ENCODE data around the gene TNFRSF17.
"Not testable (repeated sequence)": the region's sequence is repeated elsewhere in the genome, so short reads cannot be mapped to it uniquely, and the experiment has no call there.

The TNFRSF17 gene

DNA sequence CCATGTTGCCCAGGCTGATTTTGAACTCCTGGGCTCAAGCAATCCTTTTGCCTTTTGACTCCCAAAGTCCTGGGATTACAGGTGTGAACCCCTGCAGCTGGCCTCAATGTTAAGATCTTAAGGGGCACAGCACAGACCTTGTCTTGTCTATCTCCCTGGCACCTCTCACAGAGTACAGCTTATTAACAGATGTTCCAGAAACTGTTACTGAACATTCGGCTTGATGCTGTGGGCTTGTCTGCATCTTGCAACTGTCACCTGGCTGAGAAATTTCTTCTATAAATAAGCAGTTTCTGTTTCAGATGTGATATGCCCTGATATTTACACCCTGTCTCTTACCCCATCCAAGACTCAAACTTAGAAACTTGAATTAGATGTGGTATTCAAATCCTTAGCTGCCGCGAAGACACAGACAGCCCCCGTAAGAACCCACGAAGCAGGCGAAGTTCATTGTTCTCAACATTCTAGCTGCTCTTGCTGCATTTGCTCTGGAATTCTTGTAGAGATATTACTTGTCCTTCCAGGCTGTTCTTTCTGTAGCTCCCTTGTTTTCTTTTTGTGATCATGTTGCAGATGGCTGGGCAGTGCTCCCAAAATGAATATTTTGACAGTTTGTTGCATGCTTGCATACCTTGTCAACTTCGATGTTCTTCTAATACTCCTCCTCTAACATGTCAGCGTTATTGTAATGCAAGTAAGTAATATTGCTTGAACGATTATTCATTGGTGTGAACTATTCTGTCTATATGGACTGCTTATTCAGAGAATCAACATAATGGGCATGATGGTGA is at the start of gene TNFRSF17:
TNFRSF17 (plus strand) TSS at position 450 of the 791 bp plus-strand sequence; CDS start at position 565, 115 bp downstream.
- in situ Hi-C loops (cut with MboI; ENCODE audit: low sequenced_read_pairs): no loop called here

- in situ Hi-C loops (cut with MboI; ENCODE audit: low sequenced_read_pairs): no loop called here
These were observed 49.1 kb upstream of the TNFRSF17 start, which contains the start of gene GSPT1 for GRCh38 chr16:11915644-11916523. GSPT1 (minus strand) TSS chr16:11915956; CDS start chr16:11915720, 236 bp downstream.

DNA sequence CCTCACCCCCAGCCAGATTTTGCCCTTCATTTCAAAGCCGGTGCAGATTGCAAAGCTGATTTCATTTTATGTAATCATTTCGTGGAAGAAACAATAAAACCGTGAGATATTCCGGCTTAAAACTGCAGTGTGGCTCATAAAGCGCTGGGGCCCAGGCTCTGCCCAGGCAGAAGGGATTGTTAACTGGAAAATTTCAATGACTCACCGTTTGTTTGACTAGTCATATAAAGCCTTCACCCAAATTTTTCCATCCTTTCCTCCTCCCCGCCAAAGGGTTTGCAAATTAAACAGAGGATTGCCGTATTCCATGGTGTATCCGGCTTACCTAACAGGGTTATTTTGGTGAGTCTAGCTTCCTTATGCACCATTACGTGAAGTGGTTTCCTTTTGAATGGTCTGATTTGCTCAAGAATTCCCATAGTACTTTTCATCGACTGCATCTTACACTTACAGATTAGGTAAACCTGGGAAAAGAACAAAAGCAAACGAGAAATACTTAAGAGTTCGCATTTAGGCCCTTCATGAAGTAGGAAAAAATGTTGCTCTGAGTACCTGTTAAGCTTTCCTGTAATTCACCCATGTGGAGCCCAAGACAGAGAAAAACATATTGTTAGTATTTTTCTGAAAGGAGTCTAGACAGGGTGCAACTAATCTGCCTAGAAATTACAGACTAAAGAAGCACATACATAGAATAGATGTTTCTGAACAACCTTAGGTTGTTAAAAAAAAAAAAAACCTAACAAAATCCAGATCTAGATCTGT is 48.3 kb upstream of the TNFRSF17 start:
- in situ Hi-C loops (cut with MboI; ENCODE audit: low sequenced_read_pairs): no loop called here

DNA sequence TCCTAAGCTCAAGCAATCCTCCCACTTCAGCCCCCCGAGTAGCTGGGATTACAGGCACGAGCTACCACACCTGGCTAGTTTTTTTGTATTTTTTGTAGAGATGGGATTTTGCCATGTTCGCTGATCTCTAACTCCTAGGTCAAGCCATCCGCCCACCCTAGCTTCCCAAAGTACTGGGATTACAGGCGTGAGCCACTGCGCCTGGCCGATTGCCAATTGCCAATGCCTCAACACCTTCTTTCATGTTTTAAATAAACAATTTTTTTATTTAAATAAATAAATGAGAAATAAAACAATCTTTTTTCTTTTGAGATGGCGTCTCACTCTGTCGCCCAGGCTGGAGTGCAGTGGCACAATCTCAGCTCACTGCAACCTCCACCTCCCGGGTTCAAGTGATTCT is 41.0 kb upstream of the TNFRSF17 start:
- in situ Hi-C loops (cut with MboI; ENCODE audit: low sequenced_read_pairs): not testable (repeated sequence)

GRCh38 chr16:11927350-11927749 is 37.7 kb upstream of the TNFRSF17 start:
- in situ Hi-C loops (cut with MboI; ENCODE audit: low sequenced_read_pairs): not testable (repeated sequence)

DNA sequence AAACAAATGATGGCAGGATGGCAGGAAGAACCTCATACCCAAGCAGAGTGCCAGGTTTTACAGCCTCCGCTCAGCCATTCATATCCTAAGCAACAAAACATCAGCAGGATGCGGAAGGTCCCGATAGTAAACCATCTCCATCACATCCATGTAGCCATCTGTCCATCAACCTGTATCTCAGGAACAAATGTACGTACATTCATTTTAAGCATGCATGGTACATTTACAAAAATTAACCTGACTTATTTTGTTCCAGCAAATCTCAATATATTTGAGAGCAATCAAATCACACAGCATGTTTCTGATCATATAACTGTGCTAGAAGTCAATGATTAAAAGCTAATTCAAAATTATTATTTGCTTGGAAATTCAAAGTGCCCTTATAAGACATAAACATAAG is 23.1 kb upstream of the TNFRSF17 start, which contains the start of gene NPIPB2:
NPIPB2 (minus strand) TSS at position 101 of the 400 bp plus-strand sequence; CDS start at position 101, 0 bp downstream.
- in situ Hi-C loops (cut with MboI; ENCODE audit: low sequenced_read_pairs): not testable (repeated sequence)

- in situ Hi-C loops (cut with MboI; ENCODE audit: low sequenced_read_pairs): no loop called here
These were observed 18.6 kb upstream of the TNFRSF17 start for GRCh38 chr16:11946433-11946832.

GRCh38 chr16:11948819-11949218 is 16.2 kb upstream of the TNFRSF17 start:
- in situ Hi-C loops (cut with MboI; ENCODE audit: low sequenced_read_pairs): no loop called here

DNA sequence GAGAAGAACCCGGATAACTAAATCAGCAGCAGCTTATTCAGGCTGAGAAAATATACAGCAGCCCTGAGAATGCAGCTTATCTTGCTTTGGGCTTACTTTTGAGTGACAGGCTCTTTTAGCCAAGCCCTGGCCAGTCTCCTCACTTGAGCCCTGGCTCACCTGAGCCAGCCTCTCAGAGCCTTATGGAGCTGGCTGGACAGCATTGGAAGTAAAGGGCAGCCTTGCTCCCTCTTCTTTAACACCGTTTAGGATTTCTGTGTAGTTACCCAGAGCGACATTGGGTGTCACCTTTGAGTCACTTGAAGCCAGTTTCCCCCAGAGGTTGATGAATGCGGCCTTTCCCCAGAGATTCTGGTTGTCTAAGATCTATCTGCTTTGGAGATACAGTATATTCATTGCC is 15.5 kb upstream of the TNFRSF17 start:
- in situ Hi-C loops (cut with MboI; ENCODE audit: low sequenced_read_pairs): no loop called here

- in situ Hi-C loops (cut with MboI; ENCODE audit: low sequenced_read_pairs): no loop called here
These were observed 14.6 kb upstream of the TNFRSF17 start for GRCh38 chr16:11950388-11950787.

- in situ Hi-C loops (cut with MboI; ENCODE audit: low sequenced_read_pairs): not testable (repeated sequence)
These were observed 11.4 kb upstream of the TNFRSF17 start for GRCh38 chr16:11953576-11953975.

- in situ Hi-C loops (cut with MboI; ENCODE audit: low sequenced_read_pairs): no loop called here
These were observed 9.3 kb upstream of the TNFRSF17 start for GRCh38 chr16:11955713-11956123.

DNA sequence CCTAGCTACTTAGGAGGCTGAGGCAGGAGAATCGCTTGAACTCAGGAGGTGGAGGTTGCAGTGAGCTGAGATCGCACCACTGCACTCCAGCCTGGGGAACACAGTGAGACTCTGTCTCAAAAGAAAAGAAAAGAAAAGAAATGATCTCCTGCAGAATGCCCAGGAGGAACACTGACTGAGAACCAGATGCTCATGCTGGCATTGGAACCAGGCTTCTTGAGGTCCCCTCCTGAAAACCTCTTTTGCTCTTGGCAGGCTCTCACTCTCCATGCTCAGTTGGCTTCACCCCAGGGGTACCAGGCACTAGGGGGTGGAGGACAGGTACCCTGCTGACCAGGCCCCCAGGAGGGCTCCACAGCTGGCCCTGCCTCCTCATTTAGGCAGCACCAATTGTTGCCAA is 8.5 kb upstream of the TNFRSF17 start:
- in situ Hi-C loops (cut with MboI; ENCODE audit: low sequenced_read_pairs): no loop called here

- in situ Hi-C loops (cut with MboI; ENCODE audit: low sequenced_read_pairs): no loop called here
These were observed 7.2 kb upstream of the TNFRSF17 start for GRCh38 chr16:11957591-11958395.

DNA sequence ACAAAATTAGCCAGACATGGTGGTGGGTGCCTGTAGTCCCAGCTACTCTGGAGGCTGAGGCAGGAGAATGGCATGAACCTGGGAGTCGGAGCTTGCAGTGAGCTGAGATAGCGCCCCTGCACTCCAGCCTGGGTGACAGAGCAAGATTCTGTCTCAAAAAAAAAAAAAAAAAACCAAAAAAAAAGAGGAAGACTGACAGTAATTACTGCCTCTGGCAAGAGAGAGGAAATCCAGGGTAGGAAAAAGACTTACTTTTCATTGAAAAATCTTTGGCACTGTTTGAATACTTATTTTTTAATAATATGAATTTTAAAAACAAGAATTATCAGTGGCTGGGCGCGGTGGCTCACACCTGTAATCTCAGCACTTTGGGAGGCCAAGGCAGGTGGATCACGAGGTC is 2.6 kb upstream of the TNFRSF17 start:
- in situ Hi-C loops (cut with MboI; ENCODE audit: low sequenced_read_pairs): not testable (repeated sequence)

DNA sequence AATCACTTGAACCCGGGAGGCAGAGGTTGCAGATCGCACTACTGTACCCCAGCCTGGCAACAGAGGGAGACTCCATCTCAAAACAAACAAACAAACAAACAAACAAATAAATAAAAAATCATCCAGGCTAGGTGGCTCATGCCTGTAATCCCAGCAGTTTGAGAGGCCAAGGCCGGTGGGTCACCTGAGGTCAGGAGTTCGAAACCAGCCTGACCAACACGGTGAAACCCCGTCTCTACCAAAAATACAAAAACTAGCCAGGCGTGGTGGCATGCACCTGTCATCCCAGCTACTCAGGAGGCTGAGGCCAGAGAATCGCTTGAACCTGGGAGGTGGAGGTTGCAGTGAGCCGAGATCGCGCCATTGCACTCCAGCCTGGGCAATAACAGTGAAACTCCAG is 2.0 kb upstream of the TNFRSF17 start:
- in situ Hi-C loops (cut with MboI; ENCODE audit: low sequenced_read_pairs): not testable (repeated sequence)

DNA sequence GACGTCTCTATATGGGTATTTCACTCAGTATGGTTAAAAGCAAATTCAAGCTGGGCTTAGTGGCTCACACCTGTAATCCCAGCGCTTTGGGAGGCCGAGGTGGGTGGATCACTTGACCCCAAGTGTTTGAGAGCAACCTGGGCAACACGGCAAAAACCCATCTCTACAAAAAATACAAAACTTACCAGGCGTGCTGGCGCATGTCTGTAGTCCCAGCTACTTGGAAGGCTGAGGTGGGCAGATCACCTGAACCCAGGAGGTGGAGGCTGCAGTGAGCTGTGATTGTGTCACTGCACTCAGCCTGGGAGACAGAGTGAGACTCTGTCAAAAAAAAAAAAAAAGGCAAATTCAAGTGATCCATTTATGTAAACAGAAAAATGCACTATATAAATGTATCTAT is 1.3 kb upstream of the TNFRSF17 start:
- in situ Hi-C loops (cut with MboI; ENCODE audit: low sequenced_read_pairs): no loop called here

GRCh38 chr16:11966173-11966572 is 1.2 kb downstream of the TNFRSF17 start:
- in situ Hi-C loops (cut with MboI; ENCODE audit: low sequenced_read_pairs): no loop called here

DNA sequence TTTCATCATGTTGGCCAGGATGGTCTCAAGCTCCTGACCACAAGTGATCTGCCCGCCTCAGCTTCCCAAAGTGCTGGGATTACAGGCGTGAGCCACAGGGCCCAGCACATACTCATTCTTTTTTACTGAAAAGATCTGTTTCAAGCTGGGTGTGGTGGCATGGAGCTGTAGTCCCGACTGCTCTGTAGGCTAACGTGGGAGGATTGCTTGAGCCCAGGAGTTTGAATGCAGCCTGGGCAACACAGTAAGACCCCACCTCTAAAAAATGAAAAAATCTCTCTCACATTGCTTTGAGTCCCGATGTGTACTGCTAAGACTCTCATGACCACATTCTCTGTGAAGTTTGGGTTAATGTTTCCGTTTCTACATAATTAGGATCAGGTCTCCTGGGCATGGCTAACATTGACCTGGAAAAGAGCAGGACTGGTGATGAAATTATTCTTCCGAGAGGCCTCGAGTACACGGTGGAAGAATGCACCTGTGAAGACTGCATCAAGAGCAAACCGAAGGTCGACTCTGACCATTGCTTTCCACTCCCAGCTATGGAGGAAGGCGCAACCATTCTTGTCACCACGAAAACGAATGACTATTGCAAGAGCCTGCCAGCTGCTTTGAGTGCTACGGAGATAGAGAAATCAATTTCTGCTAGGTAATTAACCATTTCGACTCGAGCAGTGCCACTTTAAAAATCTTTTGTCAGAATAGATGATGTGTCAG is 2.3 kb downstream of the TNFRSF17 start:
- in situ Hi-C loops (cut with MboI; ENCODE audit: low sequenced_read_pairs): no loop called here
